IPS-18c (cell line): ENCODE results near the gene VAMP1.

Experiments used
- H3K4me3 ChIP-seq: 2 replicates; pipeline ENCODE4 v1.7.0; 2013; ENCODE audit warnings: low read depth, mild to moderate bottlenecking, low read length, moderate library complexity; ENCODE audit not compliant: insufficient read depth
- H3K9me3 ChIP-seq: one replicate; pipeline ENCODE4 v1.6.1; 2013; ENCODE audit warnings: mild to moderate bottlenecking, low read length, moderate library complexity; ENCODE audit not compliant: control insufficient read depth, insufficient read depth

Gene VAMP1

DNA sequence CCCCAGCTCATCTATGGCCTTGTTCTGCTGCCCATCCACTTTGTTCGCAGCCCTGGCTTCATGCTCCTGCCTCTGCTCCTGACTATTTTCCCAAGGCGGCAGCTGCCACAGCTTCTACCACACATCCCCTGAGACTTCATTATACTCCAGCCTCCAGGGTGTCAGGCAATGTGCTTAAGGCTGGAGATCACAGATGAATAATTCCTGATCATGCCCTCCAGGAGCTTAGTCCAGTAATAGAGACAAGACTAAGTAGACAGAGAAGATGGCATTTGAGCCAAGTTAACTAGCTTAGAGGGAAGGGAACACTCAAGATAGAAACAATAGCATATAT, 11.5 kb downstream of the VAMP1 start:
- no peaks in the 10 kb centered on the region for H3K9me3 ChIP-seq
- no peak overlapping the region for H3K4me3 ChIP-seq

DNA sequence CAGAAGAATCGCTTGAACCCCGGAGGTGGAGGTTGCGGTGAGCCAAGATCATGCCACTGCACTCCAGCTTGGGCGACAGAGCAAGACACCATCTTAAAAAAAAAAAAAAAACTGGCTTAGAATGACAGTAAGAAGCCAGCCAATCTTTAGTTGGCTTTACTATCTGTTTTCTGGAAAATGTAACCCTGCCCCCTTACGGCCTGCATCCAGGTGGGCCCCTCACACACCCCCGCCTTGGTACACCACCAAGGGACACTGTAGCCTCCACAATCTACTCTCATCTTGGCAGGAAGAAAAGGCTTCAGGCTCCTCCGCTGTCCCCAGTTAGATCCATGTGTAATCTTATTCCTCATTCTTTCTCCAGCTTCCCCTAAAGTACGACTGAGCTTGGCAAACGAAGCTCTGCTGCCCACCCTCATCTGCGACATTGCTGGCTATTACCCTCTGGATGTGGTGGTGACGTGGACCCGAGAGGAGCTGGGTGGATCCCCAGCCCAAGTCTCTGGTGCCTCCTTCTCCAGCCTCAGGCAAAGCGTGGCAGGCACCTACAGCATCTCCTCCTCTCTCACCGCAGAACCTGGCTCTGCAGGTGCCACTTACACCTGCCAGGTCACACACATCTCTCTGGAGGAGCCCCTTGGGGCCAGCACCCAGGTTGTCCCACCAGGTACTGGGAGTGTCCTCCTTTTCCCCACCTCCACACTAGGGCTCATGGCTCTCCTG, 12.0 kb downstream of the VAMP1 start:
- Histone ChIP-seq H3K9me3 (no peaks in the 10 kb centered on the region), H3K4me3 (no peak overlapping the region)

DNA sequence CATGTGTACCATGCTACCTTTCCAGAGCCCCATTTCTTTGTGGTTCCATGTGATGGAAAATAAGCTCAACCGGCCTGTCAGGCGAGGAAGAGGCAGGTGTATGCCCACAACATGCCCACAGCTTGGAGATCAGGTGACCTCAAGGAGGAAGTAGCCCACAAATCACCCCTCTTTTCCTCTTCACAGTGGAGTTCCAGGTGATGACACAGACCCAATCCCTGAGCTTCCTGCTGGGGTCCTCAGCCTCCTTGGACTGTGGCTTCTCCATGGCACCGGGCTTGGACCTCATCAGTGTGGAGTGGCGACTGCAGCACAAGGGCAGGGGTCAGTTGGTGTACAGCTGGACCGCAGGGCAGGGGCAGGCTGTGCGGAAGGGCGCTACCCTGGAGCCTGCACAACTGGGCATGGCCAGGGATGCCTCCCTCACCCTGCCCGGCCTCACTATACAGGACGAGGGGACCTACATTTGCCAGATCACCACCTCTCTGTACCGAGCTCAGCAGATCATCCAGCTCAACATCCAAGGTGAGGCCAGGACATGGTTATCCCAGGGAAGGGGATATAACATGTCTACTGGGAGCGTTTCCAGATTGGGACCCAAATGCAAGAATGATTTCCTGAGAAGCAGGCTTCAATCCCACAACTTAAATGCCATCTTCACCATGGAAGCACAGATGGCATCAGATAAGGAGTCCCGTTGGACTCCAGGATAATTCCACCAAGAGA, 13.1 kb downstream of the VAMP1 start:
- H3K9me3 ChIP-seq, result no peaks in the 10 kb centered on the region
- no peak overlapping the region for H3K4me3 ChIP-seq

DNA sequence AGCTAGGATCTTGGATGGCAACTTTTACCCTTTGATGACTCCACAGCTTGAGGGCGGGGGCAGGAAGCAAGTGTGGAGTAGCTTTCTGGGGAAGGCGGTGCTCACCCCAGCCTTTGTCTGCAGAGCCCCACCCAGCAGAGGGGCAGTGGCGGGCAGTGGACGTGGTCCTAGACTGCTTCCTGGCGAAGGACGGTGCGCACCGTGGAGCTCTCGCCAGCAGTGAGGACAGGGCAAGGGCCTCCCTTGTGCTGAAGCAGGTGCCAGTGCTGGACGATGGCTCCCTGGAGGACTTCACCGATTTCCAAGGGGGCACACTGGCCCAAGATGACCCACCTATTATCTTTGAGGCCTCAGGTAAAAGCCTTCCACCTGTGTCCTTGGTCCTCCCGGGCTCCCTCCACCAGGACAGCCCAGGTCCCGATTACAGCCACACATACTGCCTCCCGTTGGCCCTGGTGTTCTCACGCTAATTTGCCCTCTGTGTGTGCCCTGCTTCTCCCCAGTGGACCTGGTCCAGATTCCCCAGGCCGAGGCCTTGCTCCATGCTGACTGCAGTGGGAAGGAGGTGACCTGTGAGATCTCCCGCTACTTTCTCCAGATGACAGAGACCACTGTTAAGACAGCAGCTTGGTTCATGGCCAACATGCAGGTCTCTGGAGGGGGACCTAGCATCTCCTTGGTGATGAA, 17.4 kb downstream of the VAMP1 start:
- Histone ChIP-seq H3K4me3 (peak overlapping the region; percentile 28; the same call in 1 of the 2 replicates), H3K9me3 (no peaks in the 10 kb centered on the region)

DNA sequence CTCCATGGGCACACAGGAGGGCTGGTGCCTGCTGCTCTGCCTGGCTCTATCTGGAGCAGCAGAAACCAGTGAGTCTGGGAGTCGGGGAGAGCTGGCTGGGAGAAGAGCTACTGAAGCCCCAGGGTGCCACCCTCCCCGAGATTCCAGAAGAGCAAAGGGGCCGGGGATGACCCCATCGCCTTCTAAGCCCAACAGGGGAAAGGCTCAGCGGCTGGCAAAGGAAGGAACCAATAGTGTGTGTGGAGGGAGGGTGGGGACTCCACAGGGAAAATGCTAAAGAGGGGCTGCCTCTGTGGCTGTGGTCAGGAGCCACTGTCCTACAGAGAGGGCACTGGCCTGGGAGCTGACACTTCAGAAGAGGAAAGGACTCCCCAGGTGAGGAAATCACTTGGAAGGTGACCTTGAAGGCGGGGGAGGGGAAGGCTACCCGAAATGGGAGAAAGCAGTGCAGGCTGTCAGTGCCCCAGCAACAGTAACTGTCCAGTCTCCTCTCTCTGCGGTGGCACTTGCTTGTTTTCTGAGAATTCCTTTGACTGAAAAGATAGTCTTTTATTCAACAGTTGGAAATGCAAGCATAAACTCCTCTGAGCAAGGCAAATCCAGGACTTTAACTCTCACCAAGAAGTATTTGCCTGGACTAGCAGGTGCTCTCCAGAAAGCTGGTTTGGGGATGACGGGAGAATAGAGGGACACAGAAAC, 18.1 kb downstream of the VAMP1 start:
- Histone ChIP-seq H3K4me3 (peak overlapping the region; percentile 38), H3K9me3 (no peaks in the 10 kb centered on the region)

DNA sequence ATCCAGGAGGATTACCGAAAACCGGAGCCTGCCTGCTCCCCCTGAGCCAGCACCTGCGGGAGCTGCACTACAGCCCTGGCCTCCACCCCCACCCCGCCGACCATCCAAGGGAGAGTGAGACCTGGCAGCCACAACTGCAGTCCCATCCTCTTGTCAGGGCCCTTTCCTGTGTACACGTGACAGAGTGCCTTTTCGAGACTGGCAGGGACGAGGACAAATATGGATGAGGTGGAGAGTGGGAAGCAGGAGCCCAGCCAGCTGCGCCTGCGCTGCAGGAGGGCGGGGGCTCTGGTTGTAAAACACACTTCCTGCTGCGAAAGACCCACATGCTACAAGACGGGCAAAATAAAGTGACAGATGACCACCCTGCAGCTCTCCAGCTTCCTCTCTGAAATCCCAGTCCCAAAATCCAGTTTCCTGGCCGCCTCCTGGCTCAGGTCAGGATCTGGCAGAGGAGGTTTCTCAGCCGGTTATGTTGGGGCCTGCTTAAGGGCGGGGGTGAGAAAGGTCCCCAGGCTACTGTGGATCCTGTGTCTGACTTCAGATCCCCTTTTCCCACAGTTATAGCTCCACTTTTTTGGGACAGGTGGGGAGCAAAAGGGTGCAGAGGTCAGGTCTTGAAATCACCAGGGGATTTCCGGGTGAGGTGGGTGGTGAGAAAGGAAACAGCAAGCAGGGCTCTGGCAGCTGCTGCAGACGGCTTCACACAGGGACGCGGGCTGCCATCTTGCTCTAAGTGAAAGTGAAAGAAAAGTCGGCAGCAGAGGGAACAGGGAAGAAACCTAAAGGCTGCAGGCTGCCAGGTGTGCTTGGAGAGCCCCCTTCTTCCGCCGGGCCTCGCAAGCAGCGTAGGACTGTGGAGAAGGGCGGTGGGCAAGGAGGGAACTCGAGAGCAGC, 18.9 kb downstream of the VAMP1 start, which contains the start of gene TAPBPL:
Gene TAPBPL, plus strand, starts transcription at position 695 of the 897 bp plus-strand sequence. CDS start 207 bp downstream, outside the sequence.
- Histone ChIP-seq H3K9me3 (no peaks in the 10 kb centered on the region), H3K4me3 (peak within 1 kb of the TSS; percentile 38)

DNA sequence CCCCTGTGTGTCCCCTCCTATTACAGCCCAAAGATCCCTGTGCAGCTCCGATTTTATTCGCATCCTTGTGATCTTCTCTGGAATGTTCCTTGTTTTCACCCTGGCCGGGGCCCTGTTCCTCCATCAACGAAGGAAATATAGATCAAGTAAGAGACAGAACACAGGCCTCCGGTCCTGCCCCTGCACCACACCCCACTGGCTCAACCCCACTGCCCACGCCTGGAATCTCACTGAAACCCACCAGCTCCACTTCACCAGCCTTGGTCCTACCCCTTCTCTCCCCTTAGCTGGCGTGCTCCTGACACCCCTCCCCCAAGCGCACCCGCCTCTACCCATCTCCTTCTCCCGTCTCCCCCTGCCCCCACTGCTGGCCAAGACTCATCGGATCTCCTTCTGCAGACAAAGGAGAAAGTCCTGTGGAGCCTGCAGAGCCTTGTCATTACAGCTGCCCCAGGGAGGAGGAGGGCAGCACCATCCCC, 19.6 kb downstream of the VAMP1 start:
- no peaks in the 10 kb centered on the region for H3K9me3 ChIP-seq
- H3K4me3 ChIP-seq, result peak overlapping the region; percentile 38; the same call in 1 of the 2 replicates

DNA sequence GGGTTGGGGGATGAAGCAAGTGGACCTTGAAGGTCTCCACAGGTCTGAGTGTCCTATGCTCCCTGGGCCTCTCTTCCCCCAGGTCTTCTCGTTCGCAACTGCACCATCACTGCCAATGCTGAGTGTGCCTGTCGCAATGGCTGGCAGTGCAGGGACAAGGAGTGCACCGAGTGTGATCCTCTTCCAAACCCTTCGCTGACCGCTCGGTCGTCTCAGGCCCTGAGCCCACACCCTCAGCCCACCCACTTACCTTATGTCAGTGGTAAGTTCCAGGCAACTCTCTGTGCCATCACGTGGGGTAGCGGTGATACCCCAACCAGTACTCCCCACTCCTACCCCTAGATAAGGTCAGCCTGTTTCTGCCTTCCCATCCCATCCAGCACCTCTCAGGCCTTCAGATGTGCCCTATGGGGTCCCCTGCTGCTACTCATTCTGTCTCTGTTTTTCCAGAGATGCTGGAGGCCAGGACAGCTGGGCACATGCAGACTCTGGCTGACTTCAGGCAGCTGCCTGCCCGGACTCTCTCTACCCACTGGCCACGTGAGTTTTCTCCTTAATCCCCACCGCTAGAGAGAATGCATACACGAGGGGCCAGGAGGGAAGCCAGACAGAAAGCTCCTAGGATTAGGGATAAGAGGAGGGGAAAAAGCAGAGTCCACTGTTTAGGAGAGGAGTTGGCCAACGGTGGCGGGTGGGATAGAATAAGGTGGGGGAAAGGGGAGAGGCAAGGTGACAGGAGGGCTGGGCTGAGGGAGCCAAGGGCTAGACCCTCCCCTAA, 20.2 kb downstream of the VAMP1 start:
- H3K9me3 ChIP-seq, result no peaks in the 10 kb centered on the region
- 0 out of 2 replicates have a peak overlapping the region, but pooled peaks have one; percentile 38 for H3K4me3 ChIP-seq

DNA sequence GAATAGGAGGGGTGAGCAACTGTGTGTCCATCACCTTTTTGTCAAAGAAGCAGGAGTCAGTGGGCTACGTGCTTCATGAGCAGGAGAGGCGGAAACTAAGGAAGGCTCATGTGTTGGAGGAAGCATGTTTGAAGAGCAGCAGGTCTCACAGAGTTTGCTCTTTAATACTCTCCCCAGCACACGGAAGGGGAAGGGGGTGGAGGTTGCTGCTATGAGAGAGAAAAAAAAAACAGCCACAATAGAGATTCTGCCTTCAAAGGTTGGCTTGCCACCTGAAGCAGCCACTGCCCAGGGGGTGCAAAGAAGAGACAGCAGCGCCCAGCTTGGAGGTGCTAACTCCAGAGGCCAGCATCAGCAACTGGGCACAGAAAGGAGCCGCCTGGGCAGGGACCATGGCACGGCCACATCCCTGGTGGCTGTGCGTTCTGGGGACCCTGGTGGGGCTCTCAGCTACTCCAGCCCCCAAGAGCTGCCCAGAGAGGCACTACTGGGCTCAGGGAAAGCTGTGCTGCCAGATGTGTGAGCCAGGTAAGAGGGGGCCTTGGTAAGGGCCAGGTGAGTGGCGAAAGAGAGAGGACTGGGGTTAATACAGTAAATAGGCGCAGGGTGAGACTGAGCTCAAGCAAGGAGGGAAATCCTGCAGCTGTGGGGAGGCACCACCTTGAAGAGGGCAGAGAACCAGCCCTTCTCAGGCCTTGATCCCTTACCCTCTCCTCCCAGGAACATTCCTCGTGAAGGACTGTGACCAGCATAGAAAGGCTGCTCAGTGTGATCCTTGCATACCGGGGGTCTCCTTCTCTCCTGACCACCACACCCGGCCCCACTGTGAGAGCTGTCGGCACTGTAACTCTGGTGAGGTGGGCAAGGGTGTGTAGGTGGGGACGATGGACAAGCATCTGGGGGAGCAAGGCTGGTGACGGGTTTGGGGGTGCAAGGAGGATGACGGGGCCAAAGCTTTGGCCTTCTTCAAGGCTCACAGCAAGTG, 25.5 kb downstream of the VAMP1 start, which contains the start of gene CD27:
Gene CD27, plus strand, starts transcription at position 252 of the 985 bp plus-strand sequence. Its CDS starts 141 bp downstream, at position 393.
- no peaks in the 10 kb centered on the region for H3K9me3 ChIP-seq
- H3K4me3 ChIP-seq, result no peak within 1 kb of the TSS

DNA sequence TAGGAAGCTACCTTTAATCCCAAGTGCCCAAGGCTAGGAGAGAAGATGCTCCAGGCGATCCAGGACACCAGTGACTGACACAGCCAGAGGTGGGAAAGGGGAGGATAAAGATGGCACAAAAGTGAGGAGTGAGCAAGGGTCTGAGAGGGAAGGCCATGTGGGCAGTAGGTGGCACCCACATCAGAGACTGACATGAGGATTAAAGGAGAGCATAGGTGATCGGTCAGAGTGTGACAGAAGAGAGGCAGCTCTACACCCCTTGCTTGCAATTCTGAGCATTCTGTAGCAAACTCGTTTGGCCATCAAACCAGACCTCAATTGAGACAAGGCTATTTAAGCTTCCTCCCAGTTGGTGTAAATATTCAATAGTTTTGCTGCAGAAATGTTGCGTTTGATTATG, 26.4 kb downstream of the VAMP1 start:
- Histone ChIP-seq H3K4me3 (no peak overlapping the region), H3K9me3 (no peaks in the 10 kb centered on the region)

DNA sequence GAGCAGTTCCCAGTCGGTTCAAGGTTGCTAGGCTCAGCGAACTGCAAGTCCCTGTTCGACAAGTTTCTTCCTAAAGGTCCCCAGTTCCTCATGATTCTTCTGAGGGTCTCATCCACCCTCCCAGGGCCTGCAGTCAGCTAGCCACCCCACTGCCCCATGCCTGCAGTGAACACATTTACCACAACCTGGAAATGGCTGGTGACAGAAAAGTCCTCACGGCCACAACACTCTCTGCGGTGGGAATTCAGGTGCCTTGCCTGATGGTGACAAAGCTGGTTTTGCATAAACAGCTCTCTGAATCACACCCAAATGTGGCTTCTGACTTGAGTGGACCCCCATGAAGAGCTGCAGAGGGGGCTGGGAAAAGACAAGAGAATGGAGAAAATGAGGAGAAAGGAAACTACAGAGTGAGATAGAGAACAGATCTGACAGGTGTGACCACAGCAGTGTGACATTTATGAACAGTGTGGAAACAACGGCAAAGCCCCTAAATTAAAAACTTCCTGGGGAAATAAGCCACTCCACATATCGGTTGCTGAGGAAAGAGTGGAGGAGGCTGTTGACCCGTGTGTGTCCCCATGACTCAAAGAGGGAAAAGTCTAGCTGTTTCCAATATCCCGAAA, 27.0 kb downstream of the VAMP1 start:
- no peaks in the 10 kb centered on the region for H3K9me3 ChIP-seq
- no peak overlapping the region for H3K4me3 ChIP-seq

DNA sequence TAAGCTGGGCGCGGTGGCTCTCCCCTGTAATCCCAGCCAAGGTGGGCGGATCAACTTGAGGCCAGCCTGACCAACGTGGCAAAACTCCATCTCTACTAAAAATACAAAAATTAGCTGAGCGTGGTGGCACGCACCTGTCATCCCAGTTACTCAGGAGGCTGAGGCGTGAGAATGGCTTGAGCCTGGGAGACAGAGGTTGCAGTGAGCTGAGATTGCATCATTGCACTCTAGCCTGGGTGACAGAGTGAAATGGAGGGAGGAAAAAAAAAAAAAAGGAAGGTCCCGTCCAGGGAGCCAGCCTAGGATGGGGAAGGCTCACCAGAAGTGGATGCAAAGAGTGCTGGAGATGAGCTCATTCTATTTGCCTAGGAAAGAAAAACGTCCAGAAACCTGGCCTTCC, 27.6 kb downstream of the VAMP1 start:
- no peaks in the 10 kb centered on the region for H3K9me3 ChIP-seq
- H3K4me3 ChIP-seq, result no peak overlapping the region

DNA sequence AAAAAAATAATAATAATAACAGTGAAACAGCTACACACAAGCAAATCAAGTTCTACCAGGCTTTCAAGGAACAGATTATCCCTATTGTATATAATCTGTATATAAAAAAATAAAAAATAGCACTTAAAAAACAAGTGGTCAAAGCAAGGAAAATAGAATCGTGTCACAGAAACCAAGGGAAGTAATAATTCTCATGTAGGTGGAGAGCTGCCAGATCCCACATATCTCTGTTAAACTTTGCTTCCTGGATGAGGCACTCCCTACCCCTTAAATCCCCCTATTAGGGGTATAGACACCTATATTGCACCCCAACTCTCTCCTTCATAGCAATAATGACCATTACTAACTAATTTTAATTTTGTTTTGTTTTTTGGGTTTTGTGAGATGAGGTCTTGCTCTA, 30.1 kb downstream of the VAMP1 start:
- Histone ChIP-seq H3K9me3 (no peaks in the 10 kb centered on the region), H3K4me3 (no peak overlapping the region)

DNA sequence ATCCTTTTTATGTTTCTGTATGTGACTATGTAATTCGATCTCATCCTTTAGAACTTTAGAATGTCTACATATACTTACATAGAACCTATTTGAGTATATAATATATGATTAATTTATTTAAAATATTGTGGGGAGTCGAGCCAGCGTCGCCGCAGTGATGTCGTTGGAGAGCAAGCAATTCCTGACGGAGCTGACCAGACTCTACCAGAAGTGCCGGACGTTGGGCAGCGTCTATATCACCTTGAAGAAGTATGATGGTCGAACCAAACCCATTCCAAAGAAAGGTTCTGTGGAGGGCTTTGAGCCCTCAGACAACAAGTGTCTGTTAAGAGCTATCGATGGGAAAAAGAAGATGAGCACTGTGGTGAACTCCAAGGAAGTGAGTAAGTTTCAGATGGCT, 32.1 kb downstream of the VAMP1 start:
- Histone ChIP-seq H3K4me3 (no peak overlapping the region), H3K9me3 (no peaks in the 10 kb centered on the region)
